Naive thymus-derived CD4-positive, alpha-beta T cell (primary cell): Measurements from ENCODE around the gene SPC24. TPM values are rescaled to one million over a fixed set of nuclear protein-coding genes. Genes with fewer than 3 reads are reported as not detected.
"Not testable (repeated sequence)": the region's sequence is repeated elsewhere in the genome, so short reads cannot be mapped to it uniquely, and the experiment has no call there.

Experiments used
- ATAC-seq: fragments of 150-1000 bp; cut with Tn5 transposase; 2 replicates; pipeline ENCODE4 v1.10.0; 2021; ENCODE audit warnings: mild to moderate bottlenecking, moderate library complexity
- CTCF ChIA-PET: fragments of 350-600 bp; sonication (Branson Sonifier 250); formaldehyde crosslinking; loops from one replicate; lab custom pipeline; 2021; ENCODE audit warnings: antibody characterized with exemption; lab: Charles Lee
- POLR2A ChIA-PET: fragments of 350-600 bp; sonication (Branson Sonifier 250); formaldehyde crosslinking; loops from one replicate; lab custom pipeline; 2021; ENCODE audit warnings: antibody characterized with exemption, inconsistent platforms; lab: Charles Lee
- DNase-seq, 9 donors: peaks; one replicate each; pipeline versions ENCODE4 v3.0.0 to v3.0.0-alpha.2; 2020 to 2022; ENCODE audit warnings: mixed read lengths in 1 of 9
- H3K27ac ChIP-seq: one replicate; pipeline ENCODE4 v1.7.0; 2013; ENCODE audit warnings: mild to moderate bottlenecking, low read depth, low read length, moderate library complexity
- H3K27me3 ChIP-seq, 2 donors: one replicate each; pipeline ENCODE4 v1.7.0; 2013; ENCODE audit warnings: low read length in 2 of 2, mild to moderate bottlenecking in 2 of 2, moderate library complexity in 2 of 2; ENCODE audit not compliant: control insufficient read depth in 2 of 2, insufficient read depth in 2 of 2
- H3K36me3 ChIP-seq, 3 experiments: 1 replicate in 2 of 3; 2 replicates in 1 of 3; pipeline ENCODE4 v1.7.0; 2013; ENCODE audit warnings: low read length in 3 of 3, mild to moderate bottlenecking in 3 of 3, moderate library complexity in 1 of 3; ENCODE audit not compliant: insufficient read depth in 3 of 3, control insufficient read depth in 2 of 3
- H3K4me1 ChIP-seq, 2 donors: one replicate each; pipeline ENCODE4 v1.7.0; 2013; ENCODE audit warnings: low read length in 2 of 2, mild to moderate bottlenecking in 2 of 2, moderate library complexity in 1 of 2; ENCODE audit not compliant: control insufficient read depth in 2 of 2, insufficient read depth in 2 of 2
- H3K4me3 ChIP-seq: 2 replicates; pipeline ENCODE4 v1.7.0; 2013; ENCODE audit warnings: mild to moderate bottlenecking, low read length
- H3K9me3 ChIP-seq, 3 experiments: 1 replicate in 2 of 3; 2 replicates in 1 of 3; pipeline ENCODE4 v1.7.0; 2013; ENCODE audit warnings: low read length in 3 of 3; ENCODE audit not compliant: control insufficient read depth in 2 of 3
- H3K27ac Mint-ChIP-seq, 9 donors: one replicate each; pipeline ENCODE4 v1.8.0; 2020 to 2022; ENCODE audit warnings: mixed read lengths in 9 of 9, mild to moderate bottlenecking in 8 of 9, moderate library complexity in 5 of 9, inconsistent platforms in 2 of 9
- H3K27me3 Mint-ChIP-seq, 5 donors: one replicate each; pipeline ENCODE4 v1.8.0; 2021 to 2022; ENCODE audit warnings: mixed read lengths in 5 of 5, mild to moderate bottlenecking in 1 of 5
- H3K36me3 Mint-ChIP-seq, 5 donors: one replicate each; pipeline ENCODE4 v1.8.0; 2020 to 2022; ENCODE audit warnings: mixed read lengths in 5 of 5, mild to moderate bottlenecking in 3 of 5, inconsistent platforms in 1 of 5
- H3K4me1 Mint-ChIP-seq, 7 donors: one replicate each; pipeline ENCODE4 v1.8.0; 2020 to 2022; ENCODE audit warnings: mixed read lengths in 7 of 7, mild to moderate bottlenecking in 3 of 7, inconsistent platforms in 1 of 7
- H3K4me3 Mint-ChIP-seq, 10 donors: one replicate each; pipeline ENCODE4 v1.8.0; 2020 to 2022; ENCODE audit warnings: mild to moderate bottlenecking in 10 of 10, mixed read lengths in 10 of 10, moderate library complexity in 6 of 10, inconsistent platforms in 2 of 10
- H3K9me3 Mint-ChIP-seq, 11 donors: one replicate each; pipeline ENCODE4 v1.8.0; 2020 to 2022; ENCODE audit warnings: mixed read lengths in 11 of 11, mild to moderate bottlenecking in 4 of 11, inconsistent platforms in 1 of 11, moderate library complexity in 1 of 11
- intact Hi-C, 2 donors: fragments of 100-400 bp; cut with micrococcal nuclease; formaldehyde crosslinking; loops; one replicate each; pipeline ENCODE4 v1.15.1; 2023
- polyA plus RNA-seq, 2 donors: library from polyadenylated mRNA; unstranded; fragments of 300-500 nt; fragmentation: Illumina TruSeq; gene quantifications; one replicate each; pipeline ENCODE4 v1.2.3, GENCODE V29; 2021
- total RNA-seq, 6 experiments: library from RNA in 5 of 6; stranded (reverse) in 5 of 6; gene quantifications; 1 replicate in 5 of 6; 2 replicates in 1 of 6; pipeline ENCODE4 v1.2.3 and lab custom pipeline; 2021 to 2026

The SPC24 gene
- total and polyA plus RNA-seq, 7 experiments from 2014 or later, result 0.33 to 45.4 (median 1.4) TPM; not detected in 1

DNA sequence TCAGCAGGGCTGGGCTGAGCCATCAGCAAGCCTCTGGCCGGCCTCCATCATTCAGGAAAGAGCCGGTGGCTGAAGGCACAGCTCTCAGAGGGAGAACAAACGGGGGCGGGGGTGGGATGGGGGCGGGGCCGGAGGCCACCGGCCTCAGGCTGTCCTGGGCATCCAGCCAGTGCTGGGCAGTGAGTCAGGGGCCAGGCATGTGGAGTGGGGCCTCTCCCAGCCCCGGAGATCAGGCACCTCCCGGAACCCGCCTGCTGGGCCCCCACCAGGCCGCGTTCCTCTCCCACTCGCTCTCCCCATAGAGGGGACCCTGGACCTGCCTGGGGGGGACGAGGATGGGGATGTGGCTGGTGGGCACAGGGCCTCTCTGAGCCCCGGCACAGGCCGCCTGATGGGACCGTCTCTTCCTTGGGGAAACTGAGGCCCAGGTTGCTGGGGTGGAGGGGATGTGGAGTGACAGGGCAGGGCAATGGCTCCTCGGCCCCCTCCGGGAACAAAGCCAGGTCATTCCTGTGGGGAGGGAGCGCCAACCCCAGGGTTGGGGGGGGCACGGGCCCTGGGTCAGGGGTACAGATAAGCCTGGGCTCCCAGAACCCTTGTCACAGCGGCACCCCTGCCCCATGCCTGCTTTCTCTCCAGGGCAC, 12.9 kb downstream of the SPC24 start:
- no peaks in the 10 kb centered on the region for H3K36me3 ChIP-seq
- CTCF ChIA-PET, result interaction anchor here (0.7 to 0.9 kb wide), 2 partner anchors 12 to 17 kb away, joined by 4 to 6 read pairs; no protein-coding TSS in a partner anchor
- peak overlapping the region in 1 of 9 donors; percentile 51 for H3K27ac Mint-ChIP-seq
- H3K36me3 Mint-ChIP-seq, result peaks cover 0 to 16% (median 0%) of the 10 kb centered on the region in 5 donors
- H3K4me1 ChIP-seq, result peaks cover under 1 to 16% of the 10 kb centered on the region in 2 donors
- H3K27ac ChIP-seq, result no peak overlapping the region
- peak overlapping the region in 4 of 10 donors; percentile 19 to 60 (median 41) for H3K4me3 Mint-ChIP-seq
- peaks cover 5 to 17% (median 12%) of the 10 kb centered on the region in 7 donors for H3K4me1 Mint-ChIP-seq
- intact Hi-C loops, result no loop called here
- DNase-seq (no peak), ATAC-seq (no peak)
- no peaks in the 10 kb centered on the region for H3K27me3 Mint-ChIP-seq
- H3K27me3 ChIP-seq, result no peaks in the 10 kb centered on the region
- no peaks in the 10 kb centered on the region for H3K9me3 Mint-ChIP-seq
- H3K9me3 ChIP-seq, result no peaks in the 10 kb centered on the region
- POLR2A ChIA-PET, result no interaction called here
- H3K4me3 ChIP-seq, result no peak overlapping the region

- Histone ChIP-seq H3K27me3 (no peaks in the 10 kb centered on the region), H3K27ac (no peak overlapping the region), H3K4me3 (no peak overlapping the region), H3K4me1 (peaks cover 4 to 21% of the 10 kb centered on the region in 2 donors), H3K36me3 (no peaks in the 10 kb centered on the region), H3K9me3 (no peaks in the 10 kb centered on the region)
- Mint-ChIP-seq H3K9me3 (no peaks in the 10 kb centered on the region), H3K4me3 (no peak overlapping the region), H3K4me1 (peaks cover 7 to 23% (median 14%) of the 10 kb centered on the region in 7 donors), H3K36me3 (peaks cover 0 to 16% (median 0%) of the 10 kb centered on the region in 5 donors), H3K27me3 (no peaks in the 10 kb centered on the region), H3K27ac (no peak overlapping the region)
- ChIA-PET CTCF (interaction anchor here (1.6 kb wide), 1 partner anchor 107 kb away, joined by 5 read pairs; no protein-coding TSS in a partner anchor), POLR2A (no interaction called here)
- ATAC-seq, result no peak
- no peak for DNase-seq
- intact Hi-C loops, result no loop called here
Measured at GRCh38 chr19:11141937-11142527, 13.6 kb downstream of the SPC24 start.

DNA sequence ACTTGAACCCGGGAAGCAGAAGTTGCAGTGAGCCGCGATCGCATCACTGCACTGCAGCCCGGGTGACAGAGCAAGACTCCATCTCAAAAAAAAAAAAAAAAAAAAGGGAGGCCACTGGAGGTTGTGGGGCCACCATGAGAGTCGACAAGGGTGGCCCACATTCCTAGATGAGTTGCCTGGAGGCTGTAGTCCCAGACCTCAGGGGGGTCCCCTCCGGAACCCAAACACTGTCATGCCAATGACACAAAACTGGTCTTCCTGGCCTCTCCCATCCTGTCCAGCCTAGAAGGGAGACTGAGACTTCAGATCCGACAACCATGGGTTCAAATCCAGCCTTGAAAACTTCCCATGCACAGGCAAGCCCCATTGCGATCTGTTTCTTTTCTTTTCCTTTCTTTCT, 14.7 kb downstream of the SPC24 start:
- CTCF ChIA-PET, result interaction anchor here (1.6 kb wide), 1 partner anchor 106 kb away, joined by 5 read pairs; no protein-coding TSS in a partner anchor
- no peak overlapping the region for H3K27ac Mint-ChIP-seq
- H3K36me3 Mint-ChIP-seq, result peaks cover 0 to 8% (median 0%) of the 10 kb centered on the region in 5 donors
- Histone ChIP-seq H3K4me1 (peaks cover 4 to 21% of the 10 kb centered on the region in 2 donors), H3K4me3 (no peak overlapping the region), H3K27me3 (no peaks in the 10 kb centered on the region), H3K36me3 (no peaks in the 10 kb centered on the region), H3K9me3 (no peaks in the 10 kb centered on the region), H3K27ac (no peak overlapping the region)
- peaks cover 7 to 33% (median 19%) of the 10 kb centered on the region in 7 donors for H3K4me1 Mint-ChIP-seq
- H3K4me3 Mint-ChIP-seq, result no peak overlapping the region
- intact Hi-C loops, result no loop called here
- H3K27me3 Mint-ChIP-seq, result no peaks in the 10 kb centered on the region
- DNase-seq, result no peak
- no peaks in the 10 kb centered on the region for H3K9me3 Mint-ChIP-seq
- ATAC-seq, result no peak
- POLR2A ChIA-PET, result interaction anchor here (0.7 kb wide), 1 partner anchor 53 kb away, joined by 3 read pairs; no protein-coding TSS in a partner anchor

DNA sequence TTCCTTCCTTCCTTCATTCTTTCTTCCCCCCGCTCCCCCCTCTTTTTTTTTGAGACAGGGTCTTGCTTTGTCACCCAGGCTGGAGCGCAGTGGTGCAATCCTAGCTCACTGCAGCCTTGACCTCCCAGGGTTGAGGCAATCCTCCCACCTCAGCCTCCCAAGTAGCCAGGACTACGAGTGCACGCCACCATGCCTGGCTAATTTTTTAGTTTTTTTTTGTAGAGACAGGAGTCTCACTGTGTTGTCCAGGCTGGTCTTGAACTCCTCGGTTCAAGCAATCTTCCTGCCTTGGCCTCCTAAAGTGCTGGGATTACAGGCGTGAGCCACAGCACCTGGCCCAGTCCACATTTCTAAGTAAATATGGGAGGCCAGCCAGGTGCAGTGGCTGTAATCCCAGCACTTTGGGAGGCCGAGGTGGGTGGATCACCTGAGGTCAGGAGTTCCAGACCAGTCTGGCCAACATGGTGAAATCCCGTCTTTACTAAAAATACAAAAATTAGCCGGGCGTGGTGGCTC, 15.5 kb downstream of the SPC24 start:
- DNase-seq, ATAC-seq, H3K36me3 Mint-ChIP-seq, H3K27me3 ChIP-seq, H3K27ac Mint-ChIP-seq, H3K27me3 Mint-ChIP-seq, H3K9me3 ChIP-seq, H3K9me3 Mint-ChIP-seq, H3K36me3 ChIP-seq, H3K4me3 ChIP-seq, H3K27ac ChIP-seq, intact Hi-C loops: not testable (repeated sequence)
- Mint-ChIP-seq H3K4me3 (peak overlapping the region in 1 of 10 donors; percentile 35), H3K4me1 (peaks cover 7 to 33% (median 19%) of the 10 kb centered on the region in 7 donors)
- CTCF ChIA-PET, result interaction anchor here (0.7 kb wide), 2 partner anchors 105 to 1000 kb away, joined by 4 to 5 read pairs; no protein-coding TSS in a partner anchor
- H3K4me1 ChIP-seq, result peaks cover 4 to 21% of the 10 kb centered on the region in 2 donors
- POLR2A ChIA-PET, result interaction anchor here (0.7 kb wide), 1 partner anchor 52 kb away, joined by 3 read pairs; no protein-coding TSS in a partner anchor

GRCh38 chr19:11138601-11139300, 16.8 kb downstream of the SPC24 start:
- no peaks in the 10 kb centered on the region for H3K27me3 Mint-ChIP-seq
- H3K4me3 ChIP-seq, result no peak overlapping the region
- no peaks in the 10 kb centered on the region for H3K9me3 ChIP-seq
- DNase-seq (no peak), ATAC-seq (no peak)
- no peak overlapping the region for H3K27ac ChIP-seq
- peaks cover 4 to 21% of the 10 kb centered on the region in 2 donors for H3K4me1 ChIP-seq
- POLR2A ChIA-PET, result interaction anchor here (0.6 kb wide), 1 partner anchor 755 kb away, joined by 3 read pairs; no protein-coding TSS in a partner anchor
- peak overlapping the region in 3 of 10 donors; percentile 17 to 87 (median 53) for H3K4me3 Mint-ChIP-seq
- H3K27ac Mint-ChIP-seq, result no peak overlapping the region
- CTCF ChIA-PET, result interaction anchor here (0.6 to 1.6 kb wide), 8 partner anchors 9 to 1088 kb away, joined by 3 to 7 read pairs (median 4); no protein-coding TSS in a partner anchor
- H3K4me1 Mint-ChIP-seq, result peaks cover 7 to 33% (median 19%) of the 10 kb centered on the region in 7 donors
- H3K36me3 ChIP-seq, result no peaks in the 10 kb centered on the region
- H3K36me3 Mint-ChIP-seq, result peaks cover 0 to 2% (median 0%) of the 10 kb centered on the region in 5 donors
- intact Hi-C loops, result loop anchor here in 1 of 2 donors (1.0 kb wide), 1 partner anchor 449 kb away; no protein-coding TSS in a partner anchor
- no peaks in the 10 kb centered on the region for H3K9me3 Mint-ChIP-seq
- H3K27me3 ChIP-seq, result no peaks in the 10 kb centered on the region
